ENCODE data around the gene CCDC7.
"Not testable (repeated sequence)": the region's sequence is repeated elsewhere in the genome, so short reads cannot be mapped to it uniquely, and the experiment has no call there.

CCDC7 gene

GRCh38 chr10:32731527-32731926, 285.6 kb downstream of the CCDC7 start:
- DNase-seq: no peak

GRCh38 chr10:32738958-32739357, 293.0 kb downstream of the CCDC7 start:
- DNase-seq: no peak

- no peak for DNase-seq
Measured at GRCh38 chr10:32744321-32744720, 298.4 kb downstream of the CCDC7 start.

GRCh38 chr10:32746869-32747268, 300.9 kb downstream of the CCDC7 start:
- DNase-seq: no peak

- no peak for DNase-seq
Measured at GRCh38 chr10:32751582-32751981, 305.6 kb downstream of the CCDC7 start.

- not testable (repeated sequence) for DNase-seq
Measured at GRCh38 chr10:32754900-32755299, 309.0 kb downstream of the CCDC7 start.

GRCh38 chr10:32771217-32771616, 325.3 kb downstream of the CCDC7 start:
- DNase-seq: no peak

GRCh38 chr10:32773105-32773504, 327.2 kb downstream of the CCDC7 start:
- no peak for DNase-seq

GRCh38 chr10:32786968-32787367, 341.0 kb downstream of the CCDC7 start:
- DNase-seq: no peak

GRCh38 chr10:32787690-32788284, 341.8 kb downstream of the CCDC7 start:
- no peak for DNase-seq

GRCh38 chr10:32788359-32788758, 342.4 kb downstream of the CCDC7 start:
- DNase-seq: no peak

GRCh38 chr10:32790483-32790882, 344.5 kb downstream of the CCDC7 start:
- DNase-seq: peak; percentile 12

- DNase-seq: no peak
Measured at GRCh38 chr10:32793033-32793432, 347.1 kb downstream of the CCDC7 start.

- DNase-seq: peak; percentile 30
Measured at GRCh38 chr10:32795598-32796183, 349.8 kb downstream of the CCDC7 start.

- DNase-seq: not testable (repeated sequence)
Measured at GRCh38 chr10:32797393-32797792, 351.5 kb downstream of the CCDC7 start.

GRCh38 chr10:32846974-32847373, 401.0 kb downstream of the CCDC7 start:
- no peak for DNase-seq

- no peak for DNase-seq
Measured at GRCh38 chr10:32851301-32851700, 405.4 kb downstream of the CCDC7 start.

GRCh38 chr10:32854435-32854834, 408.5 kb downstream of the CCDC7 start:
- DNase-seq: no peak

- no peak for DNase-seq
Measured at GRCh38 chr10:32865170-32865569, 419.2 kb downstream of the CCDC7 start.

GRCh38 chr10:32877915-32878314, 432.0 kb downstream of the CCDC7 start:
- no peak for DNase-seq

- DNase-seq: no peak
Measured at GRCh38 chr10:32878646-32879045, 432.7 kb downstream of the CCDC7 start.

GRCh38 chr10:32882076-32882475, 436.1 kb downstream of the CCDC7 start:
- no peak for DNase-seq

GRCh38 chr10:32887481-32887880, 441.5 kb downstream of the CCDC7 start:
- DNase-seq: no peak

- DNase-seq: no peak
Measured at GRCh38 chr10:32888161-32888927, 442.4 kb downstream of the CCDC7 start.

Measured in fibroblast of skin of back (primary cell).